Uterus (tissue), 2 donors: ENCODE data around the gene TRIP13.

Experiments used
- CTCF ChIP-seq, 4 experiments: fragments of 200-600 bp in 2 of 4; fragments of 450-650 bp in 2 of 4; sonication (generic) in 2 of 4; IDR thresholded peaks; one replicate each; pipeline ENCODE4 v1.5.1; 2016 to 2019; ENCODE audit warnings: antibody characterized with exemption in 4 of 4, mild to moderate bottlenecking in 2 of 4, moderate library complexity in 1 of 4
- POLR2A ChIP-seq, 2 donors: fragments of 450-650 bp; IDR thresholded peaks; one replicate each; pipeline ENCODE4 v1.6.1; 2016; ENCODE audit warnings: antibody characterized with exemption in 2 of 2, mild to moderate bottlenecking in 1 of 2, moderate library complexity in 1 of 2

DNA sequence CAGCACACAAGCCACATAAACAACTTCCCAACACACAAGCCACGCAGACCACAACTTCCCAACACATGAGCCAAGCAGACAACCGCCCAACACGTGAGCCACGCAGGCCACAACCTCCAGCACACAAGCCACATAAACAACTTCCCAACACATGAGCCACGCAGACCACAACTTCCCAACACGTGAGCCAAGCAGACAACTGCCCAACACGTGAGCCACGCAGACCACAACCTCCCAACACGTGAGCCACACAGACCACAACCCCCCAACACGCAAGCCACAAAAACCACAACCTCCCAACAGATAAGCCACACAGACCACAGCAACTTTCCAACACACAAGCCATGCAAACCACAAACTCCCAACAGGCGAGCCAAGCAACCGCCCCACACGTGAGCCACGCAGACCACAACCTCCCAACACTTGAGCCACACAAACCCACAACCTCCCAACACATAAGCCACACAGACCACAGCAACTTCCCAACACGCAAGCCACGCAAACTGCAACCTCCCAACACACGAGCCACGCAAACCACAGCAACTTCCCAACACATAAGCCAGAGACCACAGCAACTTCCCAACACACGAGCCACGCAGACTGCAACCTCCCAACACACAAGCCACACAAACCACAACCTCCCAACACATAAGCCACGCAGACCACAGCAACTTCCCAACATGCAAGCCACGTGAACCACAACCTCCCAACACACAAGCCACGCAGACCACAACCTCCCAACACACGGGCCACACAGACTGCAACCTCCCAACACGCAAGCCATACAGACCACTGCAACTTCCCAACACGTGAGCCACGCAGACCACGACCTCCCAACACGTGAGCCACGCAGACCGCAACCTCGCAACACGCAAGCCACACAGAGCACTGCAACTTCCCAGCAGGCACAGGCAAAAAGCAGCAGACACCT, 10.2 kb upstream of the TRIP13 start:
- TF ChIP-seq CTCF (IDR thresholded peaks at IDR 0.05) (no peak), POLR2A (IDR thresholded peaks at IDR 0.05) (no peak)
